ENCODE measurements around the gene ARG2. TPM values are rescaled to one million over a fixed set of nuclear protein-coding genes. Genes with fewer than 3 reads are reported as not detected.

The ARG2 gene
- total and polyA plus RNA-seq, 9 of the 15 experiments (the other 6 are each of a cell fraction or from before 2014, with no cell fraction given): 6.2 to 75.0 (median 17.8) TPM

DNA sequence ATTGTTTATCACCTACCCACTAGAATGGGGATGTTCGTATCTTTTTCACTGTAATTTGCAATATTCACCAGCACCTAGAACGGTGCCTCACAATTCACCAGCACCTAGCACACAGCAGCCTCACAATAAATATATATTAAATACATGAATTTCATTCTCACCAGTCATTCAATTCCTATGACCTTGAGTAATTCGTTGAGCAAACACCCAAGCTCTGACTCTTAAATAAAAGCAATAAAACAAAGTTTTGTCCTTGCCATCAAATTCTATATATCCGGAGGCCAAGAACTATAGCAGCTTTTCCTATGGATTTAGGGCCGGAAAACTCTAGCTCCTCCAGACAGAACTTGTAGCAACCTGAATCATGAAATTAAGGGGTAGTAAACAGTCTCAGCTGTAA is 53.7 kb downstream of the ARG2 start (continued):
- TF ChIP-seq, protein P1, sequence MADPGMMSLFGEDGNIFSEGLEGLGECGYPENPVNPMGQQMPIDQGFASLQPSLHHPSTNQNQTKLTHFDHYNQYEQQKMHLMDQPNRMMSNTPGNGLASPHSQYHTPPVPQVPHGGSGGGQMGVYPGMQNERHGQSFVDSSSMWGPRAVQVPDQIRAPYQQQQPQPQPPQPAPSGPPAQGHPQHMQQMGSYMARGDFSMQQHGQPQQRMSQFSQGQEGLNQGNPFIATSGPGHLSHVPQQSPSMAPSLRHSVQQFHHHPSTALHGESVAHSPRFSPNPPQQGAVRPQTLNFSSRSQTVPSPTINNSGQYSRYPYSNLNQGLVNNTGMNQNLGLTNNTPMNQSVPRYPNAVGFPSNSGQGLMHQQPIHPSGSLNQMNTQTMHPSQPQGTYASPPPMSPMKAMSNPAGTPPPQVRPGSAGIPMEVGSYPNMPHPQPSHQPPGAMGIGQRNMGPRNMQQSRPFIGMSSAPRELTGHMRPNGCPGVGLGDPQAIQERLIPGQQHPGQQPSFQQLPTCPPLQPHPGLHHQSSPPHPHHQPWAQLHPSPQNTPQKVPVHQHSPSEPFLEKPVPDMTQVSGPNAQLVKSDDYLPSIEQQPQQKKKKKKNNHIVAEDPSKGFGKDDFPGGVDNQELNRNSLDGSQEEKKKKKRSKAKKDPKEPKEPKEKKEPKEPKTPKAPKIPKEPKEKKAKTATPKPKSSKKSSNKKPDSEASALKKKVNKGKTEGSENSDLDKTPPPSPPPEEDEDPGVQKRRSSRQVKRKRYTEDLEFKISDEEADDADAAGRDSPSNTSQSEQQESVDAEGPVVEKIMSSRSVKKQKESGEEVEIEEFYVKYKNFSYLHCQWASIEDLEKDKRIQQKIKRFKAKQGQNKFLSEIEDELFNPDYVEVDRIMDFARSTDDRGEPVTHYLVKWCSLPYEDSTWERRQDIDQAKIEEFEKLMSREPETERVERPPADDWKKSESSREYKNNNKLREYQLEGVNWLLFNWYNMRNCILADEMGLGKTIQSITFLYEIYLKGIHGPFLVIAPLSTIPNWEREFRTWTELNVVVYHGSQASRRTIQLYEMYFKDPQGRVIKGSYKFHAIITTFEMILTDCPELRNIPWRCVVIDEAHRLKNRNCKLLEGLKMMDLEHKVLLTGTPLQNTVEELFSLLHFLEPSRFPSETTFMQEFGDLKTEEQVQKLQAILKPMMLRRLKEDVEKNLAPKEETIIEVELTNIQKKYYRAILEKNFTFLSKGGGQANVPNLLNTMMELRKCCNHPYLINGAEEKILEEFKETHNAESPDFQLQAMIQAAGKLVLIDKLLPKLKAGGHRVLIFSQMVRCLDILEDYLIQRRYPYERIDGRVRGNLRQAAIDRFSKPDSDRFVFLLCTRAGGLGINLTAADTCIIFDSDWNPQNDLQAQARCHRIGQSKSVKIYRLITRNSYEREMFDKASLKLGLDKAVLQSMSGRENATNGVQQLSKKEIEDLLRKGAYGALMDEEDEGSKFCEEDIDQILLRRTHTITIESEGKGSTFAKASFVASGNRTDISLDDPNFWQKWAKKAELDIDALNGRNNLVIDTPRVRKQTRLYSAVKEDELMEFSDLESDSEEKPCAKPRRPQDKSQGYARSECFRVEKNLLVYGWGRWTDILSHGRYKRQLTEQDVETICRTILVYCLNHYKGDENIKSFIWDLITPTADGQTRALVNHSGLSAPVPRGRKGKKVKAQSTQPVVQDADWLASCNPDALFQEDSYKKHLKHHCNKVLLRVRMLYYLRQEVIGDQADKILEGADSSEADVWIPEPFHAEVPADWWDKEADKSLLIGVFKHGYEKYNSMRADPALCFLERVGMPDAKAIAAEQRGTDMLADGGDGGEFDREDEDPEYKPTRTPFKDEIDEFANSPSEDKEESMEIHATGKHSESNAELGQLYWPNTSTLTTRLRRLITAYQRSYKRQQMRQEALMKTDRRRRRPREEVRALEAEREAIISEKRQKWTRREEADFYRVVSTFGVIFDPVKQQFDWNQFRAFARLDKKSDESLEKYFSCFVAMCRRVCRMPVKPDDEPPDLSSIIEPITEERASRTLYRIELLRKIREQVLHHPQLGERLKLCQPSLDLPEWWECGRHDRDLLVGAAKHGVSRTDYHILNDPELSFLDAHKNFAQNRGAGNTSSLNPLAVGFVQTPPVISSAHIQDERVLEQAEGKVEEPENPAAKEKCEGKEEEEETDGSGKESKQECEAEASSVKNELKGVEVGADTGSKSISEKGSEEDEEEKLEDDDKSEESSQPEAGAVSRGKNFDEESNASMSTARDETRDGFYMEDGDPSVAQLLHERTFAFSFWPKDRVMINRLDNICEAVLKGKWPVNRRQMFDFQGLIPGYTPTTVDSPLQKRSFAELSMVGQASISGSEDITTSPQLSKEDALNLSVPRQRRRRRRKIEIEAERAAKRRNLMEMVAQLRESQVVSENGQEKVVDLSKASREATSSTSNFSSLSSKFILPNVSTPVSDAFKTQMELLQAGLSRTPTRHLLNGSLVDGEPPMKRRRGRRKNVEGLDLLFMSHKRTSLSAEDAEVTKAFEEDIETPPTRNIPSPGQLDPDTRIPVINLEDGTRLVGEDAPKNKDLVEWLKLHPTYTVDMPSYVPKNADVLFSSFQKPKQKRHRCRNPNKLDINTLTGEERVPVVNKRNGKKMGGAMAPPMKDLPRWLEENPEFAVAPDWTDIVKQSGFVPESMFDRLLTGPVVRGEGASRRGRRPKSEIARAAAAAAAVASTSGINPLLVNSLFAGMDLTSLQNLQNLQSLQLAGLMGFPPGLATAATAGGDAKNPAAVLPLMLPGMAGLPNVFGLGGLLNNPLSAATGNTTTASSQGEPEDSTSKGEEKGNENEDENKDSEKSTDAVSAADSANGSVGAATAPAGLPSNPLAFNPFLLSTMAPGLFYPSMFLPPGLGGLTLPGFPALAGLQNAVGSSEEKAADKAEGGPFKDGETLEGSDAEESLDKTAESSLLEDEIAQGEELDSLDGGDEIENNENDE (IDR thresholded peaks at IDR 0.05; ENCODE audit: low read depth, low read length): no peak
- TF ChIP-seq HSF4 (CRISPR knock-in tag; IDR thresholded peaks at IDR 0.05; ENCODE audit: borderline replicate concordance) (no peak), RBM15 (IDR thresholded peaks at IDR 0.05; ENCODE audit: insufficient read depth, low read length) (no peak), CBFA2T3 (IDR thresholded peaks at IDR 0.05) (no peak), ZNF24 (IDR thresholded peaks at IDR 0.05) (no peak), ZNF785 (CRISPR knock-in tag; IDR thresholded peaks at IDR 0.05) (no peak), FOXP1 (CRISPR knock-in tag; IDR thresholded peaks at IDR 0.05) (no peak), KDM4B (IDR thresholded peaks at IDR 0.05; ENCODE audit: borderline replicate concordance in 2 of 2, low read depth in 1 of 2) (no peak), TAF15 (IDR thresholded peaks at IDR 0.05; ENCODE audit: low read depth, low read length) (no peak), L3MBTL2 (IDR thresholded peaks at IDR 0.05) (no peak), SUPT5H (IDR thresholded peaks at IDR 0.05) (no peak), FOXM1 (IDR thresholded peaks at IDR 0.05; ENCODE audit: low read depth) (no peak), FOXM1 (CRISPR knock-in tag; IDR thresholded peaks at IDR 0.05; ENCODE audit: low read depth) (no peak), KAT7 (CRISPR knock-in tag; IDR thresholded peaks at IDR 0.05; ENCODE audit: borderline replicate concordance) (no peak)
- TF ChIP-seq, protein P2, sequence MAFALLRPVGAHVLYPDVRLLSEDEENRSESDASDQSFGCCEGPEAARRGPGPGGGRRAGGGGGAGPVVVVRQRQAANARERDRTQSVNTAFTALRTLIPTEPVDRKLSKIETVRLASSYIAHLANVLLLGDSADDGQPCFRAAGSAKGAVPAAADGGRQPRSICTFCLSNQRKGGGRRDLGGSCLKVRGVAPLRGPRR (CRISPR knock-in tag; IDR thresholded peaks at IDR 0.05): no peak
- TF ChIP-seq, protein P3, sequence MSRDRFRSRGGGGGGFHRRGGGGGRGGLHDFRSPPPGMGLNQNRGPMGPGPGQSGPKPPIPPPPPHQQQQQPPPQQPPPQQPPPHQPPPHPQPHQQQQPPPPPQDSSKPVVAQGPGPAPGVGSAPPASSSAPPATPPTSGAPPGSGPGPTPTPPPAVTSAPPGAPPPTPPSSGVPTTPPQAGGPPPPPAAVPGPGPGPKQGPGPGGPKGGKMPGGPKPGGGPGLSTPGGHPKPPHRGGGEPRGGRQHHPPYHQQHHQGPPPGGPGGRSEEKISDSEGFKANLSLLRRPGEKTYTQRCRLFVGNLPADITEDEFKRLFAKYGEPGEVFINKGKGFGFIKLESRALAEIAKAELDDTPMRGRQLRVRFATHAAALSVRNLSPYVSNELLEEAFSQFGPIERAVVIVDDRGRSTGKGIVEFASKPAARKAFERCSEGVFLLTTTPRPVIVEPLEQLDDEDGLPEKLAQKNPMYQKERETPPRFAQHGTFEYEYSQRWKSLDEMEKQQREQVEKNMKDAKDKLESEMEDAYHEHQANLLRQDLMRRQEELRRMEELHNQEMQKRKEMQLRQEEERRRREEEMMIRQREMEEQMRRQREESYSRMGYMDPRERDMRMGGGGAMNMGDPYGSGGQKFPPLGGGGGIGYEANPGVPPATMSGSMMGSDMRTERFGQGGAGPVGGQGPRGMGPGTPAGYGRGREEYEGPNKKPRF (IDR thresholded peaks at IDR 0.05; ENCODE audit: low read depth, low read length): no peak
